ENCODE measurements around the gene FHOD3. TPM values are rescaled to one million over a fixed set of nuclear protein-coding genes. Genes with fewer than 3 reads are reported as not detected.

Gene FHOD3
- total and polyA plus RNA-seq, 2 of the 4 experiments (the other 2 are of a cell fraction): 14.6 to 16.0 TPM

- POLR2A ChIA-PET (ENCODE audit: unreplicated experiment): no interaction called here
- H3K79me1 ChIP-seq (ENCODE audit: low read depth in 1 of 2, low read length in 2 of 2): peaks cover 0 to 8% of the 10 kb centered on the region in 2 experiments; a peak in 1 of 4 replicates
- no peaks in the 10 kb centered on the region for H4K20me1 ChIP-seq (ENCODE audit: insufficient read depth, low read length)
- no peak overlapping the region for H2AK5ac ChIP-seq (ENCODE audit: low read depth, low read length)
- no peaks in the 10 kb centered on the region; the same call in 1 of the 2 replicates for H3K9me1 ChIP-seq (ENCODE audit: insufficient read depth, low read length)
- no peak overlapping the region for H3K23ac ChIP-seq (ENCODE audit: low read depth, low read length)
- H3K36me3 ChIP-seq (ENCODE audit: control insufficient read depth, insufficient read depth, low read length): no peaks in the 10 kb centered on the region
- H4K5ac ChIP-seq (ENCODE audit: low read depth, low read length): no peak overlapping the region
- CTCF ChIA-PET: no interaction called here
- BruUV-seq (replicated peaks): no TSS peak
- no peaks in the 10 kb centered on the region for H3K27me3 ChIP-seq (ENCODE audit: control insufficient read depth, insufficient read depth, low read length)
- no peak overlapping the region for H3K14ac ChIP-seq (replicated peaks; ENCODE audit: low read depth, low read length)
- H3K4ac ChIP-seq (ENCODE audit: low read depth, low read length): no peak overlapping the region
- DNase-seq: no peak
- H3K9me3 ChIP-seq (ENCODE audit: control insufficient read depth, insufficient read depth, low read length): no peaks in the 10 kb centered on the region
- no peak overlapping the region for H2BK15ac ChIP-seq (ENCODE audit: low read depth, low read length)
- H2BK20ac ChIP-seq (ENCODE audit: low read depth, low read length): no peak overlapping the region
- H2BK120ac ChIP-seq (ENCODE audit: low read depth, low read length): no peak overlapping the region
- no peak overlapping the region for H4K91ac ChIP-seq (ENCODE audit: insufficient read depth, low read depth, low read length)
- peaks cover 12% of the 10 kb centered on the region for H3K4me1 ChIP-seq (ENCODE audit: control insufficient read depth, insufficient read depth, low read length)
- H3K56ac ChIP-seq (ENCODE audit: extremely low read depth, insufficient read depth, low read length): no peak overlapping the region
- dilution Hi-C loops (cut with HindIII; ENCODE audit: low sequenced_read_pairs, unreplicated experiment) (no loop called here), in situ Hi-C loops (cut with MboI; ENCODE audit: low sequenced_read_pairs) (no loop called here), intact Hi-C loops (cut with micrococcal nuclease) (no loop called here)
- no peak overlapping the region for H3K9ac ChIP-seq (ENCODE audit: low read depth, low read length)
- no peak overlapping the region for H2AFZ ChIP-seq (replicated peaks; ENCODE audit: low read length, poor library complexity)
- H2AK9ac ChIP-seq (replicated peaks; ENCODE audit: low read depth, low read length, poor library complexity): no peak overlapping the region
- H3K4me3 ChIP-seq (ENCODE audit: insufficient read depth, low read depth, low read length): no peak overlapping the region
- no peak overlapping the region for H3K4me2 ChIP-seq (ENCODE audit: low read depth, low read length)
- ATAC-seq (ENCODE audit: low read depth): no peak
- no peak overlapping the region for H2BK5ac ChIP-seq (ENCODE audit: low read depth, low read length, poor library complexity, severe bottlenecking)
- whole genome bisulfite sequencing, 2 experiments (ENCODE audit: extremely low coverage in 2 of 2, insufficient read length in 1 of 2): 60% methylated on average over 1 of the region's 4 CpGs; no CpG with 5 or more reads in 1 of the 2 experiments
- no peak for TF ChIP-seq ELK1 (IDR thresholded peaks at IDR 0.05; ENCODE audit: borderline replicate concordance, low read depth, low read length)
- TF ChIP-seq FOS (IDR thresholded peaks at IDR 0.05; ENCODE audit: low read depth, low read length): no peak
- TF ChIP-seq POLR2A (IDR thresholded peaks at IDR 0.05; ENCODE audit: low read depth, low read length): no peak
- TF ChIP-seq CTCF (conservative IDR thresholded peaks at IDR 0.05; ENCODE audit: low read depth, low read length): no peak
- no peak for TF ChIP-seq RFX5 (IDR thresholded peaks at IDR 0.05; ENCODE audit: low read depth, low read length)
- TF ChIP-seq RAD21 (IDR thresholded peaks at IDR 0.05; ENCODE audit: low read length): no peak
- no peak for TF ChIP-seq USF2 (IDR thresholded peaks at IDR 0.05; ENCODE audit: low read depth, low read length)
- no peak for TF ChIP-seq MAZ (IDR thresholded peaks at IDR 0.05; ENCODE audit: borderline replicate concordance, low read depth, low read length)
- TF ChIP-seq BHLHE40 (IDR thresholded peaks at IDR 0.05; ENCODE audit: low read depth, low read length): no peak
- no peak for TF ChIP-seq MAFK (IDR thresholded peaks at IDR 0.05; ENCODE audit: low read depth, low read length)
- TF ChIP-seq CEBPB (IDR thresholded peaks at IDR 0.05; ENCODE audit: low read depth, low read length): no peak
- no peak overlapping the region for H3K18ac ChIP-seq (ENCODE audit: low read depth, low read length)
- no peak overlapping the region for H3K27ac ChIP-seq (ENCODE audit: insufficient read depth, low read length)
- no peak overlapping the region for H4K8ac ChIP-seq (ENCODE audit: low read depth in 2 of 2, low read length in 2 of 2)
Observed at GRCh38 chr18:36424741-36425142, 127.2 kb downstream of the FHOD3 start.

All from IMR-90 (cell line).